Smooth muscle cell (in vitro differentiated cells): Measurements from ENCODE around the gene LYSMD3. TPM values are rescaled to one million over a fixed set of nuclear protein-coding genes. Genes with fewer than 3 reads are reported as not detected.

Source experiments
- DNase-seq: peaks from one replicate; lab custom pipeline; 2025; ENCODE audit not compliant: unreplicated experiment; lab: John Stamatoyannopoulos, UW
- H2AFZ ChIP-seq: fragments of 200-600 bp; sonication (generic); 2 replicates; pipeline ENCODE4 v1.6.0; 2016; ENCODE audit warnings: antibody characterized with exemption, low read depth, mild to moderate bottlenecking
- H3F3A ChIP-seq: fragments of 200-600 bp; sonication (generic); 2 replicates; pipeline ENCODE4 v1.6.0; 2017; ENCODE audit warnings: antibody characterized with exemption, low read depth
- H3K27ac ChIP-seq: fragments of 200-600 bp; sonication (generic); 2 replicates; pipeline ENCODE4 v1.5.1; 2016; ENCODE audit warnings: low read depth, mild to moderate bottlenecking
- H3K27me3 ChIP-seq: fragments of 200-600 bp; sonication (generic); 2 replicates; pipeline ENCODE4 v1.6.1; 2016; ENCODE audit warnings: low read depth, mild to moderate bottlenecking
- H3K36me3 ChIP-seq: fragments of 200-600 bp; sonication (generic); 2 replicates; pipeline ENCODE4 v1.5.1; 2016; ENCODE audit warnings: low read depth
- H3K4me1 ChIP-seq: fragments of 200-600 bp; sonication (generic); 2 replicates; pipeline ENCODE4 v1.5.1; 2016; ENCODE audit warnings: low read depth
- H3K4me2 ChIP-seq: fragments of 200-600 bp; sonication (generic); 2 replicates; pipeline ENCODE4 v1.6.0; 2016; ENCODE audit warnings: mild to moderate bottlenecking
- H3K4me3 ChIP-seq: fragments of 200-600 bp; sonication (generic); 2 replicates; pipeline ENCODE4 v1.5.1; 2016; ENCODE audit warnings: mild to moderate bottlenecking
- H3K79me2 ChIP-seq: fragments of 200-600 bp; sonication (generic); 2 replicates; pipeline ENCODE4 v1.6.0; 2016; ENCODE audit warnings: low read depth, mild to moderate bottlenecking
- H3K9ac ChIP-seq: fragments of 200-600 bp; sonication (generic); 2 replicates; pipeline ENCODE4 v1.6.0; 2016; ENCODE audit warnings: low read depth
- H3K9me3 ChIP-seq: fragments of 200-600 bp; sonication (generic); replicated peaks from 2 replicates; pipeline ENCODE4 v1.5.1; 2016; ENCODE audit warnings: low read depth
- H4K20me1 ChIP-seq: fragments of 200-600 bp; sonication (generic); 2 replicates; pipeline ENCODE4 v1.6.0; 2016; ENCODE audit warnings: low read depth
- WGBS: methylation state at CpG from one replicate; pipeline ENCODE4 v1.1.7; 2016; ENCODE audit warnings: low lambda C conversion rate; 5-methylcytosine and 5-hydroxymethylcytosine counted together
- polyA plus RNA-seq: library from polyadenylated mRNA; unstranded; fragments of >200 nt; fragmentation: Nextera tagmentation; extraction: Ambion mirVana; gene quantifications from 2 replicates; pipeline ENCODE4 v1.2.1, GENCODE V29; 2016
- total RNA-seq: library from RNA; depleted of rRNA; stranded (reverse); fragments of >200 nt; gene quantifications from 2 replicates; pipeline ENCODE4 v1.2.3, GENCODE V29; 2014
- TF ChIP-seq, protein P1 (sequence below): fragments of 200-600 bp; sonication (generic); IDR thresholded peaks from 2 replicates; pipeline ENCODE4 v1.5.1; 2017; ENCODE audit warnings: borderline replicate concordance, mild to moderate bottlenecking, antibody characterized with exemption; ENCODE audit not compliant: insufficient read depth, poor library complexity, severe bottlenecking

The LYSMD3 gene
- total and polyA plus RNA-seq, 2 experiments from 2014 or later, result 14.3 to 52.5 TPM

DNA sequence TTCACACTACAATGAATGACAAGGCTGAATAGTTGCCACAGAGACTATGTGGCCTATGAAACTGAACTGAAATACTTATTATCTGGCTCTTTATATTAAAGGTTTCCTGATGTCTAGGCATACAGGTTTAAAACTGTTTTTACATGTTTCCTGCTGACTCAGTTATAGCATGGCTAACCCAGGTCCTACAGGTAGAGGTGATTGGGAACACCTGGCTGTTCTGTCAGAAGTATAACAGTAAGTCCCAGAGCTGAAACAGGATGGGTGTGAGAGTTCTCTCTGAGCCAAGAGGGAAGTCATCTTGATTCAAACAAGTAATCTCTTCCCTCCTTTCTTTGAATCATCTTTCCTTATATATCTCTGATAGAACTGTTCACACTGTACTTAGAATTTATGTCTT lies 24.3 kb upstream of the LYSMD3 start:
- Histone ChIP-seq H3K27ac (no peak overlapping the region), H4K20me1 (no peaks in the 10 kb centered on the region), H3K9ac (no peak overlapping the region), H3K79me2 (no peaks in the 10 kb centered on the region), H3K9me3 (no peaks in the 10 kb centered on the region), H3K4me3 (no peak overlapping the region), H3K4me1 (peaks cover 9% of the 10 kb centered on the region), H3K4me2 (no peak overlapping the region), H3F3A (no peaks in the 10 kb centered on the region), H3K36me3 (no peaks in the 10 kb centered on the region), H3K27me3 (peaks cover 58% of the 10 kb centered on the region), H2AFZ (no peak overlapping the region)
- DNase-seq, result no peak
- TF ChIP-seq, protein P1, sequence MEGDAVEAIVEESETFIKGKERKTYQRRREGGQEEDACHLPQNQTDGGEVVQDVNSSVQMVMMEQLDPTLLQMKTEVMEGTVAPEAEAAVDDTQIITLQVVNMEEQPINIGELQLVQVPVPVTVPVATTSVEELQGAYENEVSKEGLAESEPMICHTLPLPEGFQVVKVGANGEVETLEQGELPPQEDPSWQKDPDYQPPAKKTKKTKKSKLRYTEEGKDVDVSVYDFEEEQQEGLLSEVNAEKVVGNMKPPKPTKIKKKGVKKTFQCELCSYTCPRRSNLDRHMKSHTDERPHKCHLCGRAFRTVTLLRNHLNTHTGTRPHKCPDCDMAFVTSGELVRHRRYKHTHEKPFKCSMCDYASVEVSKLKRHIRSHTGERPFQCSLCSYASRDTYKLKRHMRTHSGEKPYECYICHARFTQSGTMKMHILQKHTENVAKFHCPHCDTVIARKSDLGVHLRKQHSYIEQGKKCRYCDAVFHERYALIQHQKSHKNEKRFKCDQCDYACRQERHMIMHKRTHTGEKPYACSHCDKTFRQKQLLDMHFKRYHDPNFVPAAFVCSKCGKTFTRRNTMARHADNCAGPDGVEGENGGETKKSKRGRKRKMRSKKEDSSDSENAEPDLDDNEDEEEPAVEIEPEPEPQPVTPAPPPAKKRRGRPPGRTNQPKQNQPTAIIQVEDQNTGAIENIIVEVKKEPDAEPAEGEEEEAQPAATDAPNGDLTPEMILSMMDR, result no peak

DNA sequence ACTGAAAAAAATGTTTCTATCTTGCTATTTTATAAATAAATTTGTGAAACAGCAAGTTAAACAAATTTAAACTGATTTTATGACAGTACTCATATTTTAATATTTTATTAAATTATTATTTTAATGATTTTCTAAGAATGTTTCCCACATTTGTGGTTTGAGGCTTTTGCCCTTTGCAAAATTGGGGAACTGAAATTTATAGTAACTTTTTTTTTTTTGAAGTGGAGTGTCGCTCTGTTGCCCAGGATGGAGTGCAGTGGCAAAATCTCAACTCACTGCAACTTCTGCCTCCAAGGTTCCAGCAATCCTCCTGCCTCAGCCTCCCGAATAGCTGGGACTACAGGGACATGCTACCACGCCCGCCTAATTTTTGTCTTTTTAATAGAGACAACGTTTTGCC lies 22.0 kb upstream of the LYSMD3 start:
- Histone ChIP-seq H3K27ac (no peak overlapping the region), H4K20me1 (no peaks in the 10 kb centered on the region), H3K9ac (no peak overlapping the region), H3K4me2 (no peak overlapping the region), H3F3A (no peaks in the 10 kb centered on the region), H3K4me1 (no peaks in the 10 kb centered on the region), H3K9me3 (no peaks in the 10 kb centered on the region), H2AFZ (no peak overlapping the region), H3K36me3 (no peaks in the 10 kb centered on the region), H3K27me3 (peaks cover 35% of the 10 kb centered on the region), H3K4me3 (no peak overlapping the region), H3K79me2 (no peaks in the 10 kb centered on the region)
- 78% methylated on average over 5 of the region's 5 CpGs for WGBS
- TF ChIP-seq, protein P1, result no peak
- no peak for DNase-seq

DNA sequence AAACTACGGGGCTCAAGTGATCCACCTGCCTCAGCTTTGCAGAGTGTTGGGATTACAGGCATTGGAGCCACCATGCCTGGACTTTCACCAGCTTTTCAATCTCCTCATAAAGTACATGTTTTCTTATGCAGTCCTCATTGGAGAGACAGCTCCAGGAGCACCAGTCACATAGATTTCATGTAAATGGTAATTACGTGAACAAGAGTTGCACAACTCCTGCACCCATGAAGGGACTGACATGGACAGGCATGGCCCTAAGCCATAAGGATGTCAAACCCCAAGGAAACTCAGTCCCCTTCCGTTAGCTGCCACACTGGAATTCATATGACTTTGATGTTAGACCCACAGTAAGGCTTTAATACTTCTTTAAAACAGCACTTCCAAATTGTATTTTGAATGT lies 21.6 kb upstream of the LYSMD3 start:
- Histone ChIP-seq H3K4me2 (no peak overlapping the region), H3K4me3 (no peak overlapping the region), H3K9ac (no peak overlapping the region), H3K9me3 (no peaks in the 10 kb centered on the region), H3K79me2 (no peaks in the 10 kb centered on the region), H2AFZ (no peak overlapping the region), H3K27ac (no peak overlapping the region), H3K27me3 (peaks cover 31% of the 10 kb centered on the region), H3K36me3 (no peaks in the 10 kb centered on the region), H4K20me1 (no peaks in the 10 kb centered on the region), H3F3A (no peaks in the 10 kb centered on the region), H3K4me1 (no peaks in the 10 kb centered on the region)
- WGBS, result 95% methylated on average over 3 of the region's 3 CpGs
- TF ChIP-seq, protein P1, result no peak
- no peak for DNase-seq

GRCh38 chr5:90549729-90550275 lies 20.4 kb upstream of the LYSMD3 start:
- Histone ChIP-seq H3F3A (no peaks in the 10 kb centered on the region), H3K36me3 (no peaks in the 10 kb centered on the region), H2AFZ (no peak overlapping the region), H4K20me1 (no peaks in the 10 kb centered on the region), H3K9me3 (no peaks in the 10 kb centered on the region), H3K4me3 (no peak overlapping the region), H3K4me2 (no peak overlapping the region), H3K9ac (no peak overlapping the region), H3K27me3 (peaks cover 19% of the 10 kb centered on the region), H3K27ac (no peak overlapping the region), H3K79me2 (no peaks in the 10 kb centered on the region), H3K4me1 (no peaks in the 10 kb centered on the region)
- TF ChIP-seq, protein P1, result no peak
- DNase-seq, result no peak
- whole genome bisulfite sequencing, result 90% methylated on average over 2 of the region's 2 CpGs
